ENCODE results near the gene IAPP. TPM values are rescaled to one million over a fixed set of nuclear protein-coding genes. Genes with fewer than 3 reads are reported as not detected.

The IAPP gene
- total RNA-seq: not detected

- Histone ChIP-seq H3K27ac (no peak within 1 kb of the TSS), H3K27me3 (replicated peaks; ENCODE audit: insufficient read depth) (no peaks in the 10 kb centered on the region), H3K9me3 (no peaks in the 10 kb centered on the region), H3K4me3 (no peak within 1 kb of the TSS), H3K4me1 (replicated peaks) (no peaks in the 10 kb centered on the region), H3K36me3 (no peaks in the 10 kb centered on the region)
- TF ChIP-seq POLR2A (IDR thresholded peaks at IDR 0.05) (no peak), POLR2AphosphoS5 (IDR thresholded peaks at IDR 0.05) (no peak), CTCF (IDR thresholded peaks at IDR 0.05) (no peak)
- intact Hi-C loops (cut with DNase I): no loop called here
- no peak for DNase-seq (ENCODE audit: low spot score)
- 41% methylated on average over 2 of the region's 2 CpGs for WGBS
Measured at GRCh38 chr12:21372602-21373001, at the start of gene IAPP. Gene IAPP, plus strand, starts transcription at chr12:21372902. Its CDS starts 450 bp downstream, at chr12:21373352.

- intact Hi-C loops (cut with DNase I): no loop called here
- DNase-seq (ENCODE audit: low spot score): no peak
- no peaks in the 10 kb centered on the region for H3K36me3 ChIP-seq
- no peak overlapping the region for H3K27ac ChIP-seq
- 41% methylated on average over 2 of the region's 2 CpGs for WGBS
- no peaks in the 10 kb centered on the region for H3K27me3 ChIP-seq (replicated peaks; ENCODE audit: insufficient read depth)
- H3K4me1 ChIP-seq (replicated peaks): no peaks in the 10 kb centered on the region
- H3K4me3 ChIP-seq: no peak overlapping the region
- TF ChIP-seq POLR2AphosphoS5 (IDR thresholded peaks at IDR 0.05) (no peak), CTCF (IDR thresholded peaks at IDR 0.05) (no peak), POLR2A (IDR thresholded peaks at IDR 0.05) (no peak)
- no peaks in the 10 kb centered on the region for H3K9me3 ChIP-seq
Measured at GRCh38 chr12:21323736-21324135, 49.0 kb upstream of the IAPP start.

GRCh38 chr12:21324551-21324950 is 48.2 kb upstream of the IAPP start:
- WGBS: 30% methylated on average over 1 of the region's 1 CpG

GRCh38 chr12:21328578-21328977 is 44.1 kb upstream of the IAPP start:
- Histone ChIP-seq H3K9me3 (no peaks in the 10 kb centered on the region), H3K27me3 (replicated peaks; ENCODE audit: insufficient read depth) (no peaks in the 10 kb centered on the region), H3K36me3 (no peaks in the 10 kb centered on the region), H3K4me3 (no peak overlapping the region), H3K27ac (no peak overlapping the region), H3K4me1 (replicated peaks) (no peaks in the 10 kb centered on the region)
- TF ChIP-seq POLR2A (IDR thresholded peaks at IDR 0.05) (no peak), CTCF (IDR thresholded peaks at IDR 0.05) (no peak), POLR2AphosphoS5 (IDR thresholded peaks at IDR 0.05) (no peak)
- DNase-seq (ENCODE audit: low spot score): no peak
- intact Hi-C loops (cut with DNase I): no loop called here

More at GRCh38 chr12:21324551-21324950, 48.2 kb upstream of the IAPP start:
- TF ChIP-seq POLR2A (IDR thresholded peaks at IDR 0.05) (no peak), POLR2AphosphoS5 (IDR thresholded peaks at IDR 0.05) (no peak), CTCF (IDR thresholded peaks at IDR 0.05) (no peak)
- Histone ChIP-seq H3K4me1 (replicated peaks) (no peaks in the 10 kb centered on the region), H3K27ac (no peak overlapping the region), H3K27me3 (replicated peaks; ENCODE audit: insufficient read depth) (no peaks in the 10 kb centered on the region), H3K9me3 (no peaks in the 10 kb centered on the region), H3K36me3 (no peaks in the 10 kb centered on the region), H3K4me3 (no peak overlapping the region)
- intact Hi-C loops (cut with DNase I): no loop called here
- DNase-seq (ENCODE audit: low spot score): no peak

- 66% methylated on average over 1 of the region's 1 CpG for WGBS
- no peak for DNase-seq (ENCODE audit: low spot score)
- no peak for TF ChIP-seq POLR2A (IDR thresholded peaks at IDR 0.05)
- TF ChIP-seq CTCF (IDR thresholded peaks at IDR 0.05): no peak
- TF ChIP-seq POLR2AphosphoS5 (IDR thresholded peaks at IDR 0.05): no peak
- no peaks in the 10 kb centered on the region for H3K4me1 ChIP-seq (replicated peaks)
- H3K27me3 ChIP-seq (replicated peaks; ENCODE audit: insufficient read depth): no peaks in the 10 kb centered on the region
- H3K27ac ChIP-seq: no peak overlapping the region
- intact Hi-C loops (cut with DNase I): no loop called here
- no peaks in the 10 kb centered on the region for H3K36me3 ChIP-seq
- no peak overlapping the region for H3K4me3 ChIP-seq
- H3K9me3 ChIP-seq: no peaks in the 10 kb centered on the region
Measured at GRCh38 chr12:21330682-21331253, 41.9 kb upstream of the IAPP start.

Measured in prostate gland (tissue), 2 donors.